IPS DF 4.7 (cell line): ENCODE measurements around the gene CGNL1.

ENCODE experiments used
- DNase-seq: peaks from one replicate; pipeline ENCODE4 v3.0.0-alpha.2; 2013; ENCODE audit warnings: low spot score; ENCODE audit errors: extremely low read depth

Gene CGNL1

DNA sequence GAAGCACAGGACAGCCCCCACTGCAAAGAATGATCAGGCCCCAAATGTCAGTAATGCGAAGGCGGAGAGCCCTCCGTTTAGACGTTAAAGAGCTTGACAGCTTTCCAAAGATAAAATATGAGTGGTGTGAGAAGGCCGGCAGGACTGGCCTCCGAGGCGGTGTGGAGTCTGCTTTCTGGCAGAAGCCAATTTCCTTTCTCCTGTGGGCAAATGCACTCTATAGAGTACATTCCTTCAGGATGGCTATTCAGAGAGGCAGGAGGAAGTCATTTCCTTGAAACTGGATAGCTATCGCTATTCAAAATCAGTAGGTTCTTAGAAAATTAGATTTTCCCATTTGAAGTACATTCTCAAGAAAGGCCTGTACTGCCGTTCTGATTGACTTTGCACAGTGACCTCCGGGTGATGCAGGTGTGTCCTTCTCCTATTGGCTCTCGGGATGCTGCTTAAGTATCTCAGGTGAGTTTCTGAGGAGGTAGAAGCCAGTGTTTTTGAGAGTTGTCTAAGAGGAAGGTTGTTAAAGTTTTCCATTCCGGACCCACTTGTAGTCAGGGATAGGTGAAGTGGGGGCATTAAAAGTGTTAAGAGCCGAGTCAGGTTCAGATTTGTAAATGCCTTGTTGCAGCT is 142.6 kb downstream of the CGNL1 start:
- DNase-seq: no peak

DNA sequence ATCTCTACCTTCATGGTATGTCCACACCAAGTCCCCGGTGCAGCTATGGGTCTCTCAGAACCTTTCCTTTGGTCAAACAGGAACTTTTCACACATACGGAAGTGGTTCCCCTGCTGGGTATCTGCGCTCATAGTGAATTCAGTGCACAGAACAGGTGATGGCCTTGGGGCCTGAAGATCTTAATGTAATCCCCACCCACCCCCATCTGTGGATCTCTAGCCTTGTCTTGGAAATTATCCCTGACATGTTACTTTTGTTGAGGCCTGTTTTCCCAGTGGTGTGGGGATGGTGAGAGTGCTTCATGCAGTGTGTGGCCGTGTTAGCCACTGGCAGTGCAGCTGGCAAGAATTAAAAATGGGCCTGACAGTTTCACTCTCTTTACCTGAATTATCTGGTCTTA is 143.5 kb downstream of the CGNL1 start:
- DNase-seq: no peak

DNA sequence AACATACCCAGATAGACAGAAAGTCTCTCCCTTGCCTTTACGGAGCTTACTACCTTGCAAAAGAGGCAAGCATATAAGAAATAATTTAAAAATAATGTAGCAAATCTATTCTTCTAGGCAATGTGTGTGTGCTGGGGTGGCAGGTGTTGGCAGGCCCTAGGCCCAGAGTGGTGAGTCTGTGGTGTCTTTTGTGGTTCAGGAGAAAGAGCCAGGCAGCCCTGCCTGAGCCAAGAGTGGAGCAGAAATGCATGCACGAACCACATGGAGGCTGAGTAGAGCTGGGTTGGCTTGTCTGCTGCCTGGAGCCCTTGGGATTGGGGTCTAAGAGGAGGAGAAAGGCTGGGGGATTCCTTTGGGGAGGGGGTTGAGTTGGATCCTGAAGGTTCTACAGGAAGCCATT is 145.2 kb downstream of the CGNL1 start:
- no peak for DNase-seq

DNA sequence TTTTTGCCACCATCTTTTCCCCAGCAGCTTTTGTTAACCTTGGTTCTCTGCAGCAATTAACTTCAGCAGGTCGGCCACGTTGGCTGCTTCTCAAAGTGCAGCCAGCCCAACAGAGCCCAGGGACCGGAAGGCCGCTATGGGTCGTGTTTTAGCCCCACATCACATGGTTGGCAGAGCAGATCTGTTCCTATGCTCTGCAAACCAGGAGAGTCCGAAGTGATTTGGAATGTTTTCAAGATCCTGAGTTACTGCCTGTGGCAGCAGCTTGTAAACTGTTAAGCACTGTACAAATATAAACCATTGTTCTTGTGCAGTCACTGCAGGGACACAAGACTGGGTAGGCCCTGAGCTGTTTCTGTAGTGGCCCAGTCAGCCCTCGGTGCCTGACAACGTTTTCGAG is 145.8 kb downstream of the CGNL1 start:
- DNase-seq: no peak

DNA sequence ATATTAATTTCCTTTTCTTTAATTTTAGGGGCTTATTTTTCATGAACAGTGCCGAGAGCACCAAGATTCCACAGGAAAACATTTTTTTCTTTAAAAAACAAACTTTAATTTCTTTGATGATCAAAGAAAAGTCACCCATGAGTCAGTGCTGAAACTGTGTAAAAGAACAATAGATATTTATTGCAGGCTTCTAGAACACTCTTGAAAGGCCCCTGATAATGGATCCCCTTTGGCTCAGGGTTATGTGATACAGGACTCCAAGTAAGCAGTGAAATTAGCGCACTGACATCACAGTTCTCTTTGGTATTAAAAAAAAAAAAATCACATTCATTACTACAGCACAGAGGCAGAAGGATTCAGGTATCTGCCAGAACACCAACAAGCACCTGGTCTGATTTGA is 149.3 kb downstream of the CGNL1 start:
- DNase-seq: no peak

DNA sequence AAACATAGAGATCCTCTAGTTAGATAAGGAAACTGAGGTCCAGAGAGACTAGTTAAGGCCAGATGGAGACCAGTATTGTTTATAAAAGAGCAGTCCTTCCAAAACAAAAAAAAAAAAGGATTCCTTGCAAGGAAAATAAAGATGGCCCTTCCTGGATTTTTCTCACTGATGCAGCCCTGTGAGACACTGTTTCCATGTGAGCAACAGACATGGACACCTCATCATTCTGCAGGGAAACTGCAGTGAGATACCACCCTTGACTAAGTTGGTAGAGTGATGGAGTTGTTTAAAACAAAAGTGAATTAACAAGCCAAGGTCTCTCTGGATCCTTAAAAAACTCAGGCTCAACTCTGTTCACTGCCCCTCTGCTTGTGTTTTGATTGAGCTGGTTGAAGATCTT is 149.8 kb downstream of the CGNL1 start:
- no peak for DNase-seq

DNA sequence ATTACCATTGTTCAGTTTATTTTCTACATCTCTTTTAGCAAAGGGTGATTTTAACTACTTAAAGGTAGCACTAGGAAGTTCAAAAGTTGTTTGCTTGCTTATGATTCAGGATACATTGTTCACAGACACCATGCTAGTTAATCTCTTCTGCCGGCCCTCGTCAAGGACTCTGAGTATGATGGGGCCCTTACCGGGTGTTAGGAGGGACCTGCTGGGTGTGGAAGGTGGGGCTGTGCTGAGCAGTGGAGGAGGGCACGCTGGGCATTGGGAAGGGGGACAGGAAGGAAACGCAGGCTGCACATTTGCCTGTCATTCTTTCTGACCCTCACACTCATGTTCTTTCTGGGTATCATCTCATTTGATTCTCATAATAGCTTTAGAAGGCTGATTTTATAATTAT is 150.3 kb downstream of the CGNL1 start:
- DNase-seq: no peak

DNA sequence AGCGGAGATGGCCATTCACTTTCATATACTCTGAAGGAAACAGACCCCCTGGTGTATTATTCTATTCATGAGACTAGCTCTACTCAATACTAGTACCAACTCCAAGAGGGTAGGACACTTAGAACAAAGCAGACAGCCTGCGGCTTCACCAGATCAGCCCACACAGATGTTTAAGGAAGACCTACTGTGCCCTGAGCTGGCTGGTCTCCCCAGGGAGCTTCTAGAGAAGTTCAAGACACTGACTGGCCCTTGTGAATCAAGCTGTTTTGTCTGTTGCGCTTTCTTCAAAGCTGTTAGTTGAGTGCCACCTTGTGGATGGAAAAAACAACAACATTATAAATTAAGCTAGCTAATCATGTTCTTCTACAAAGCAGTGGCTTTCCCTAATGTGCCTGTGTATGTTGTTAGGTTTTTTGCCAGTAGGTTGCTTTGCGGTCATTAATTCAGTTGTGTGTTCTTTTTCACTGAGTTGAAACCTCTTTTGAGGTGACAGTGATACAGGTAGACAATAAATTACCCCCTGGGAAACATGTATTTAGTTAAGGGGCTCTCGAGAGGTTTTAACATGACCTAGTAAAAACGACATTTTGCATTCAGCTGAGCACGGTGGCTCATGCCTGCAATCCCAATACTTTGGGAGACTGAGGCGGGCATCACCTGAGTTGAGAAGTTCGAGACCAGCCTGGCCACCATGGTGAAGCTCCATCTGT is 151.2 kb downstream of the CGNL1 start:
- no peak for DNase-seq

DNA sequence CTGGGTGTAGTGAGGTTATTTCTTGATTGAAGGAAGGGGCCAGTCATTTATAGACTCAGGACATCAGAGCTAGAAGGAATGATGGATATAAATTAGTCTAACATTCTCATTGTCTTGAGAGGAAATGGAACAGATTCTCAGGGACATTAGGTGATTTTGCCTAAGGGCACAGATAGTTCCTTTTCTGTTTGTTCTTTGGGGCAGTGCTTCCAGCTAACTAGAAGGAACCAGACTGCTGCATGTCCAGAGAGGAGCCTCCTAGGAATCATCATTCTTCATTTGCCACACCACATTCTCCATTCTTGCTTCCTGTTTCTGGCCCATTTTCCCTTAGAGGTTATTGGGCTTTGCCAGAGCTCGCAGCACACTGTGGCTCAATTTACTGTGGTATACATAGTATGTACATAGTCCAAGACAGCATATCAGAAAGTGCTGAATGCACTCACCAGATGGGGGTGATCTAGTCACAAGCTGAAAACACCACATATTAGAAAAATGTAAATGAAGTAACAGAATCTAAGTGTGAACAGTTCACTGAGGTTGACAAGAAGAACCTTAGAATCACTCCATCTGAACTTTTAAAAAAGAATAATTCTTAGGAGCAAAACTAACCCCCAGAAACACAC is 152.7 kb downstream of the CGNL1 start:
- DNase-seq: no peak

DNA sequence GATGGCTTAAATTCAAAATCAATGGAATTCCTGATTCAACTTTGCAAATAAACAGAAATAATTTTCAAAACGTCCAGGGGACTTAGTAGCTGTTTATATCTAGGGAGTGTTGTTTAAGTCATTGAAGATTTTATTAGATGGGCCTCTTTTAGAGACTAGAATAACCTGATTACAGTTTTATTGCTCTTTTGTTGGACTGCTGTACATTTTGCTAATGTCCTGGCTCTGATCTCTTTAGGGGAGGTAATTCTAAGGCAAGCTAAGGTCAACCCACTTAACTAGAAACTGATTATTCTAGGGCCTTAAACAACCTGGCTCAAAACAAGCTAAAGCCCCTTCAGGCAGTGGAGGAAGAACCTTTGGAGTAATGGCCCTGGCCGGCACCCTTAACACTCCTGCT is 153.4 kb downstream of the CGNL1 start:
- no peak for DNase-seq

DNA sequence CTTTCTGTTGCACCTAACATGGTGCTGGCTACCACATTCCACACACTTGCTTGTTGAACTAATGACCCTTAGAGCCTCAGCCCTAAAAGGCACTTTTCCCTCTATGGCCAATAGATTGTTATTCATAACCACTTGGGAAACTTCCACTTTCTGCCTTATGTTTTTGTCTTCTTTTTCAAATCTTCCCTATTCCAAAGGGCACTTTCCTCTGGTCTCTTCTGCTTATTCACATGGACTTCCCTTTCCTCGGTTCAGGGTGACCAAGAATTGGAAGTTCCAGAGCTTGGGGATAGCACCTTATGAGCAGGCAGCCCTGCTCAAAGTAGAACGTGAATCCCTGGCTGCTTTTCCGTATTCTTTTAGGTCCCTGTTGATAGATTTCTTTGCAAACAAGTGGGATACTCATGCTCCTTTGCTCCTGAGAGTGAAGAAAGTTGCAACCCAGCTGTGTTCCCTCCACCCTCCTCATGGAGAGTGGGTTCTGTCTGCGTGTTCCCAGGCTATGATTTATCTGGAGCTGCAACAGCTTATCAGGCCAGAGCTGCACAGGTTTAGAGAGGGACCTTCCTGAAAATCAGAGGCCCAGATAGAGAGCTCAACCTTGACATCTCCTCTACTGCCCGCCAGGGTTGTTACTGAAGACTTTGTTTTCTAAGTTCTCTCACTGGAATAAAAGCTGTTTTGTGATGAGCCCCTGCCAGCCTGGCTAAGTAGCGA is 156.6 kb downstream of the CGNL1 start:
- DNase-seq: no peak

DNA sequence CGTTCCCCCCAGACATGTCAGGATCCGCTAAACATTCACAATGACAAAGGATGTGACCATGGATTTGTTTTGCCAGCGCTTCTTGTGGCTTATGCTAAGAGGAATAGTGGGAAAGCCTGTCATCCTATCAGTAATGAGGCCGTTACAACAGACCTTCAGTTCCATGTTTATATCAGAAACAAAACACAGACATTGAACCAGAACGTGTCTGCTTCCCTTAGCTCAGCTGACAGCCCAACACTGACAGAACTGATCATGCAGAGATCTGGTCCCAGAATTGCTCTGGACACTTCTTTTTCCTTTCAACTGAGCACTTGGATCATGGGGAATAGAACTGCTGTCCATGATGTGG is 157.1 kb downstream of the CGNL1 start:
- DNase-seq: no peak

DNA sequence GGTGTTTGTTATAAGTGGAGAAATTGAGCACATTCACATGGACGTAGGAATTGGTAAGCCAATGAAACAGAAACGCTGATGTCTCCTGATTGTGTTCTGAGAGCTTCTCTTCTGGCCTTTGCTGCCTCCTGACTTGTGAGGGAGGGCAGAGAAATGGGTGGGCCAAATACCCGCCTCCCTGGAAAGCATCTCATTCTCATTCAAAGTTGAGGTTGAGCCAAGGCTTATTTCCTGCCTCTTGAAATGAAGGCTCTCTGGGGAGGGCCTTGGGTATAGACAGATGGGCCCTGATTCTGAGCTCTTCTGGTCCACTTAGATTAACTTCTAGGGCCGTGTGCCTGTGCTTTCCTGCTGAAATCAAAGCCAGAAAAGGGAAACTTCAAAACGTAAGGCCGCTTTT is 158.0 kb downstream of the CGNL1 start:
- DNase-seq: no peak

DNA sequence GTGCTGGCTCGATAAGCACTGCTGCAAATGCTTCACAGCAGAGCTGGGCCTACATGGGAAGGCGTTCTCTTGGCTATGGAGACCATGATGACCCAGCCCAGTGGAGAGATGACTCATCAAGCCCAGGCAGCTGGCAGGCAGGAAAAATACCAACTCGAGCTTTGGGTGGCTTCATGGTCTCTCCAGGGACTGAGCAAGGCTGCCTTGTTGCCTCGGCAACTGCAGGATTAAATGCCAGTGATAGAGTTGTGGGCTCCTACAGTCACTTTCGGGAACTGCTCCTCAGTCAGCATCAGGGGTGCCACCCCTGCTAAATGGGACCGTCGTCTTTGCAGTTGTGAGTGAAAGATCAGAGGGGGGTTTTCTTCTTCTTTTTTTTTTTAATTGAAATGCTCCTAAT is 160.8 kb downstream of the CGNL1 start:
- DNase-seq: no peak

DNA sequence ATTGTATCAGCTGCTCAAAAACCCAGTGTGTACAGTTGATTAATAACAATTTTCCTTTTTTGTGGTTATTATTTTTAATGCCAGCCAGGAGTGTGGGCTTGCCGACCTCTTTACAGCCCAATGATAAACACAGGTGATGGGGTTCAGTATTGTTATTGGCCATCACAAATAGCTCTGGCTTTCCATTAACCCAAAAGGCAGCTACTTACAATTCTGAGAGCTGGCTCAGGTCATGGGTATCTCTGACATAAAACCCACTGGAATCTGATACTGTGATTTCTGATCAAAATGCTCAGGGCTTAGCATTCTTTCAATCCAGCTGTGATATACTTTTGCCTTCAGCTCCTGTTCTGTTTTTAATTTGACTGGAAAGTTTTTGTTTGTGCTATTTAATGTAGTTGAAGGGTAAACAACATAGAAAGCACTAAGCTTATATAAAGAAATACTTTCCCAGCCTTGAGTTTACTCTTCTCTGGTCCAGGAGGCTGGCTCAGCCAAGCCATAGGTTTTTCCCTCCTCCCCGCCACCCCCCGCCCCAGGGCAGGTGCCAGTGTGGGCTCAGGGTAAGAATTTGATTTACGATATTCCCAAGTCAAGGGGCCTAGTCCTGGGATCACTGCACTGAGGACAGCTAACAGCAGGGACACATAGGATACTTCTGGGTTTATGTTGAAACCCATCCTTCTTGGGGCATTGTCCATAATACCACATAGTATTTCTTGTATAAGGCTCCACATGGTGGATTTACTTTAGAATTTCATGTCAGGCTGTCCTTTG is 161.4 kb downstream of the CGNL1 start:
- no peak for DNase-seq

DNA sequence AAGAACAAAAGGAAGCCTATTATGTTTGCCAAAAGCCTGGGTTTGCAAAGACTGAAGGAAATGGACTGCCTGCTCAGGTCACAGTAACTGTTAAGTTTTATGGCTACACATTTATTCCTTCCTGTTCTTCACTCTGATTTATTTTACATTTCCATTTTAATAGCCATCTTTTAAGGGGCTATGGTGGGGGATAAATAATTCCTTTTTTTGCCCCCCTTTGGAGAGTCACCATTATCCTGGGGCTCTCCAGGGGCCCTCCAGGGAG is 161.9 kb downstream of the CGNL1 start:
- DNase-seq: no peak

DNA sequence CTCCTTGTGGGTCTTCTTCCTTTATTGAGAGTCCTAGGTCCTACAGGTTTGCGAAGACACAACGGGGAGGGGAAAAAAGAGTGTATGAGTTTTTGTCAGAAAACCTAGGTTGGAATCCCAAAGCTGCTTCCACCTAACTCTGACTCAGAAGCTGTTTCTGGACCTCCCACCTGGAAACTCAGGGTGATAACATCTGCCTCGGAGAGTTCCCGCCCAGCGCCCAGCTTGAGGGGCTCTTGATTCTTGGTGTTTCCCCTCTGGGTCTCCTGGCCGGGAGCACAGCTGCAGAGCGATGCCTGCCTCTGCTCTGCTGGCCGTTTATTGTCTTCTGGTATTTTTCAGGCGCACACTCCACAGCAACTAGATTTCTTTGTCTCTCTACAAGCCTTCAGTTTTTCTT is 162.5 kb downstream of the CGNL1 start:
- no peak for DNase-seq

DNA sequence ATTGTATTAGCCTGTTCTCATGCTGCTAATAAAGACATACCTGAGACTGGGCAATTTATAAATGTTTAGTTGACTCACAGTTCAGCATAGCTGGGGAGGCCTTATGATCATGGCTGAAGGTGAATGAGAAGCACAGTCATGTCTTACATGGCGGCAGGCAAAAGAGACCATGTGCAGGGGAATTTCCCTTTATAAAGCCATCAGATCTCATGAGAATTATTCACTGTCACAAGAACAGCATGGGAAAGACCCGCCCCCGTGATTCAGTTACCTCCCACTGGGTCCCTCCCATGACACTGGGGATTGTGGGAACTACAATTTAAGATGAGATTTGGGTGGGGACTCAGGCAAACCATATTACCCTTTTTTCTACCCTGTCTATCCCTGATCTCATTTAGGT is 163.9 kb downstream of the CGNL1 start:
- no peak for DNase-seq

DNA sequence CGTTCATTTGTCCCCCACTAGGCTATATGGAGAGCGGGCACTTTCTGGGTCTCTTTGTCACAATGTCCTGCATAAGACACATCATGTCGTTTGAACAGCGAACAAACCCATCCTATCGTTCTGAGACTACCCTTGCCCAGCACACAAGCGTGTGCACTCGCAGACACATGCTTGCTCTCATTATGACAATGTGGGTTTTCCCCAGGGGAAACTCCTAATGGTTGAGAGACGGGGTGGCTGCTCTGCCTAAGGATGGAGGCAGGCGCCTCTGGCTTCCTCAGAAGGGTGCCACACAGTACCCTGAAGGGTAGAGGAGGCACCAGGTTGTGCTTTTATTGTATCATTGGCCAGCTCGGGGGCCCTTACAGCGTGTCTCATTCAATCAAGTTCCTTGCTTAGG is 164.4 kb downstream of the CGNL1 start:
- no peak for DNase-seq

DNA sequence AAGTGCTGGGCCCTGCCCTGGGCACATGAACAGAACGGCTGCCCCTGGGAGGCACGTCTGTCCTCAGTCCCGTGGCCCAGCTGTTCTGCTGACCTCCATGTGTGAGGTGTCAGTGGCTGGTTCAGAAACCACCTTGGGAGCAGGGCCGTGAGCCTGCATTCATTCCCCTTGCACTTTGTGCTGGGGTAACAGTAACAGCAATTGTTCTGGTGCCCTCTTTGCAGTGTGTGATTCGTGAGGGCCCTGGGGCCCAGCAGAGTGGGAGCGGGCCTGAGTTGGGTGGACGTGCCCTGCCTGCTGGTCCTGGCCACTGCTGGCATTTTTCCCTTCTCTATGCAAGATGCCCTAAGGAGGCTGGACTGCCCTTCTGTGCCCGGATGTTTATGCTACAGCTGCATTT is 165.0 kb downstream of the CGNL1 start:
- DNase-seq: no peak

DNA sequence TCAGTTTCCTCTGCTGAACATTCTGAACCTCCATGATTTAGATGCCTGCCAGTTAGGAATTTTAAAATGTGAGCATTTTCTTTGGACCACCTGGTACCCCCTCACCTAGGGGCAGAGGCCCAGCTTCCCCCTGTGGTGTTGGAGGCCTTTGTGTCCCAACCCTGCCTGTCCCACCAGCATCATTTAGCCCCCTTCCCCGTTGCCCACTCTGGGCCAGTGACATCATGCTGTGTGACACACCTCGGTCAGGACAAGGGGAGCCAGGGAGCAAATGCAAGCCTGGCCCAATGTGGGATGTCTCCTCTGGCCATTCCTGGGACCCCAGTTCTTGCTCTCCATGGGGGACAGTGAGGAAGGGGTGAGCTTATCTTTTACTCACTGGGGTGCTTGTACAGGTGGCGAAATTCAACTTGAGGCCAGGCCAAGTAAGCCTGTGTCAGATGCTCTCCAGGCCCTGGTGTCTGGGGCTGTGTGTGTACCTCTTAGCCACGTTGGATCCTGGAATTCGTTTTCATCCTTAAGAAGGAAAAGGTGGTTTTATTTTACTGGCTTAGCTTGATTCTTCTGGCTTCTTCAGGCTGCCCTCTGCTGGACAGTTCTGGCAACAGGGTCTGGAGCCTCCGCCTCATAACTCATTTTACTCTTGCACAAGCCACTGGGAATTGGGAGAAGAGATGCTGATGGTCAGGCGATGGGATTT is 165.7 kb downstream of the CGNL1 start:
- no peak for DNase-seq

DNA sequence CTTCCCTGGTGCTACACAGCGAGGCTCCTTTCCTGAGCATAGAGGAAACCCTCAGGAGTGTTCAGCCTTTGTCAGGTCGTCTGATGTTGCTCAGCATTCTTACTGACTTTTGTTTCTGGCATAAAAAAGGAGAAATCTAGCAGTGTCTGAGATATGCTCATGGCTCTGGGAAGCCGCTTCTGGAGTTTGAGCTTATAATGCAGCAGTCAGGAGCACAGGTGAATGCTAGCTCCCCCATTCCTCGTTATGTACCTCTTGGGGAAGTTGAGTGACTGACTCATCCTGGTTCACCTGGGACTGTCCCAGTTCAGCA is 166.2 kb downstream of the CGNL1 start:
- DNase-seq: no peak
